ENCODE data around the gene TNPO2.

DNA sequence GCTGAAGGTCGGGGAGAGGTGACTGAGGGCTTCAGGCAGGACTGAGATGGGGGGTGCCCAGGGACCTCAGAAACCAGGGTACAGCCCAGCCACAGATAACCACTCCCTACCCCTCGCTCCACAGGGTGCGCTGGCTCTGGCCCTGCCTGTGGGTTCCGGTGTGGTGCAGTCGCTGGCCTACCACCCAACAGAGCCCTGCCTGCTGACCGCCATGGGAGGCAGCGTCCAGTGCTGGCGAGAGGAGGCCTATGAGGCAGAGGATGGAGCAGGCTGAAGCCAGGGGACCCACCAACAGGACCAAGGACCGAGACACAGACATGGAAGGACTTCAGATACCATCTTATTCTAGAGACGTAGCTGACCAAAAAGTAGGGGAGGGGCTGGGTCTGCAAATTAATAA lies 48.3 kb downstream of the TNPO2 start:
- TF ChIP-seq, protein P1, sequence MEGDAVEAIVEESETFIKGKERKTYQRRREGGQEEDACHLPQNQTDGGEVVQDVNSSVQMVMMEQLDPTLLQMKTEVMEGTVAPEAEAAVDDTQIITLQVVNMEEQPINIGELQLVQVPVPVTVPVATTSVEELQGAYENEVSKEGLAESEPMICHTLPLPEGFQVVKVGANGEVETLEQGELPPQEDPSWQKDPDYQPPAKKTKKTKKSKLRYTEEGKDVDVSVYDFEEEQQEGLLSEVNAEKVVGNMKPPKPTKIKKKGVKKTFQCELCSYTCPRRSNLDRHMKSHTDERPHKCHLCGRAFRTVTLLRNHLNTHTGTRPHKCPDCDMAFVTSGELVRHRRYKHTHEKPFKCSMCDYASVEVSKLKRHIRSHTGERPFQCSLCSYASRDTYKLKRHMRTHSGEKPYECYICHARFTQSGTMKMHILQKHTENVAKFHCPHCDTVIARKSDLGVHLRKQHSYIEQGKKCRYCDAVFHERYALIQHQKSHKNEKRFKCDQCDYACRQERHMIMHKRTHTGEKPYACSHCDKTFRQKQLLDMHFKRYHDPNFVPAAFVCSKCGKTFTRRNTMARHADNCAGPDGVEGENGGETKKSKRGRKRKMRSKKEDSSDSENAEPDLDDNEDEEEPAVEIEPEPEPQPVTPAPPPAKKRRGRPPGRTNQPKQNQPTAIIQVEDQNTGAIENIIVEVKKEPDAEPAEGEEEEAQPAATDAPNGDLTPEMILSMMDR (IDR thresholded peaks at IDR 0.05; ENCODE audit: borderline replicate concordance, extremely low read depth, low read length, poor library complexity, severe bottlenecking): no peak
- TF ChIP-seq EZH2 (IDR thresholded peaks at IDR 0.05; ENCODE audit: borderline replicate concordance, low read depth, low read length, severe bottlenecking): no peak

All from DND-41 (cell line).